Myocyte (in vitro differentiated cells): ENCODE measurements around the gene C9orf50. TPM values are rescaled to one million over a fixed set of nuclear protein-coding genes. Genes with fewer than 3 reads are reported as not detected.
"Not testable (repeated sequence)": the region's sequence is repeated elsewhere in the genome, so short reads cannot be mapped to it uniquely, and the experiment has no call there.

Source experiments
- DNase-seq: peaks from one replicate; pipeline ENCODE4 v3.0.0-alpha.2; 2012; ENCODE audit warnings: low read depth
- total RNA-seq: library from RNA; depleted of rRNA; stranded (reverse); fragments of >200 nt; gene quantifications from 2 replicates; pipeline ENCODE4 v1.2.3, GENCODE V29; 2014

The C9orf50 gene
- total RNA-seq, 1 donor from 2014 or later = not detected

GRCh38 chr9:129595311-129595741 is 25.6 kb downstream of the C9orf50 start:
- DNase-seq = no peak

GRCh38 chr9:129594632-129595031 is 26.3 kb downstream of the C9orf50 start:
- DNase-seq = no peak

- DNase-seq = not testable (repeated sequence)
Observed at GRCh38 chr9:129592790-129593189, 28.1 kb downstream of the C9orf50 start.

GRCh38 chr9:129591916-129592315 is 29.0 kb downstream of the C9orf50 start:
- DNase-seq = no peak

GRCh38 chr9:129590466-129590865 is 30.4 kb downstream of the C9orf50 start:
- no peak for DNase-seq

GRCh38 chr9:129587487-129588262 is 33.2 kb downstream of the C9orf50 start:
- peak; percentile 36 for DNase-seq

- no peak for DNase-seq
Observed at GRCh38 chr9:129586685-129587084, 34.2 kb downstream of the C9orf50 start.

GRCh38 chr9:129586245-129586644 is 34.7 kb downstream of the C9orf50 start:
- DNase-seq = no peak

GRCh38 chr9:129585352-129585751 is 35.5 kb downstream of the C9orf50 start:
- DNase-seq = no peak

- peak; percentile 66 for DNase-seq
Observed at GRCh38 chr9:129584136-129584535, 36.8 kb downstream of the C9orf50 start.

- no peak for DNase-seq
Observed at GRCh38 chr9:129583308-129584038, 37.4 kb downstream of the C9orf50 start.

GRCh38 chr9:129582855-129583254 is 38.0 kb downstream of the C9orf50 start:
- no peak for DNase-seq

- DNase-seq = no peak
Observed at GRCh38 chr9:129581505-129582189, 39.3 kb downstream of the C9orf50 start.

- DNase-seq = no peak
Observed at GRCh38 chr9:129580211-129580915, 40.5 kb downstream of the C9orf50 start.

GRCh38 chr9:129579294-129579693 is 41.6 kb downstream of the C9orf50 start:
- no peak for DNase-seq

GRCh38 chr9:129576546-129577543 is 44.1 kb downstream of the C9orf50 start:
- DNase-seq = no peak

GRCh38 chr9:129575818-129576217 is 45.1 kb downstream of the C9orf50 start:
- DNase-seq = no peak

- DNase-seq = no peak
Observed at GRCh38 chr9:129574911-129575585, 45.9 kb downstream of the C9orf50 start.

- no peak for DNase-seq
Observed at GRCh38 chr9:129573977-129574376, 46.9 kb downstream of the C9orf50 start.
